Glutamatergic neuron (in vitro differentiated cells): Measurements from ENCODE around the gene C17orf50. TPM values are rescaled to one million over a fixed set of nuclear protein-coding genes. Genes with fewer than 3 reads are reported as not detected.

ENCODE experiments used
- DNase-seq: peaks from one replicate; pipeline ENCODE4 v3.0.0; 2022
- H3K27ac Mint-ChIP-seq: one replicate; pipeline ENCODE4 v1.8.0; 2020; ENCODE audit warnings: mild to moderate bottlenecking, mixed read lengths, inconsistent platforms; ENCODE audit not compliant: unreplicated experiment
- H3K27me3 Mint-ChIP-seq: one replicate; pipeline ENCODE4 v1.8.0; 2020; ENCODE audit warnings: mild to moderate bottlenecking, moderate library complexity, mixed read lengths, inconsistent platforms; ENCODE audit not compliant: unreplicated experiment
- H3K36me3 Mint-ChIP-seq: one replicate; pipeline ENCODE4 v1.8.0; 2020; ENCODE audit warnings: mild to moderate bottlenecking, mixed read lengths, inconsistent platforms; ENCODE audit not compliant: unreplicated experiment
- H3K4me1 Mint-ChIP-seq: one replicate; pipeline ENCODE4 v1.8.0; 2020; ENCODE audit warnings: mild to moderate bottlenecking, low read depth, mixed read lengths, inconsistent platforms; ENCODE audit not compliant: unreplicated experiment
- H3K4me3 Mint-ChIP-seq: one replicate; pipeline ENCODE4 v1.8.0; 2020; ENCODE audit warnings: mild to moderate bottlenecking, mixed read lengths, inconsistent platforms; ENCODE audit not compliant: unreplicated experiment
- H3K9me3 Mint-ChIP-seq: one replicate; pipeline ENCODE4 v1.8.0; 2020; ENCODE audit warnings: mild to moderate bottlenecking, moderate library complexity, mixed read lengths, inconsistent platforms; ENCODE audit not compliant: unreplicated experiment
- CTCF ChIP-seq: fragments of 200-600 bp; sonication (generic); IDR thresholded peaks from one replicate; pipeline ENCODE4 v1.5.0; 2021; ENCODE audit not compliant: partially characterized antibody, unreplicated experiment
- total RNA-seq: library from RNA; stranded (reverse); fragmentation: NEBNext Ultra II Directional; extraction: Animal tissue kit (Norgen Biotek cat#: 25700); gene quantifications from one replicate; pipeline ENCODE4 v1.2.1, GENCODE V29; 2021; ENCODE audit not compliant: unreplicated experiment

C17orf50 gene
- total RNA-seq, 1 donor from 2014 or later = not detected

GRCh38 chr17:35812456-35812855 lies 51.8 kb downstream of the C17orf50 start:
- H3K27me3 Mint-ChIP-seq = peaks cover 8% of the 10 kb centered on the region
- H3K36me3 Mint-ChIP-seq = no peaks in the 10 kb centered on the region
- H3K4me3 Mint-ChIP-seq = no peak overlapping the region
- H3K27ac Mint-ChIP-seq = no peak overlapping the region
- peaks cover 2% of the 10 kb centered on the region for H3K9me3 Mint-ChIP-seq
- no peak for TF ChIP-seq CTCF
- H3K4me1 Mint-ChIP-seq = peaks cover 11% of the 10 kb centered on the region
- no peak for DNase-seq

Other genes starting within 250 kb of the C17orf50 start
- gene SLFN12L, start 223.2 kb upstream of the C17orf50 start, total RNA-seq = not detected
- not detected for gene SLFN14, start 200.1 kb upstream of the C17orf50 start, total RNA-seq
- gene PEX12, start 182.3 kb upstream of the C17orf50 start, total RNA-seq = 3.1 TPM
- 316 TPM for gene AP2B1, start 173.6 kb upstream of the C17orf50 start, total RNA-seq
- 3.3 TPM for gene RASL10B, start 29.2 kb upstream of the C17orf50 start, total RNA-seq
- gene GAS2L2, start 7.6 kb upstream of the C17orf50 start, total RNA-seq = 0.27 TPM
- 0.49 TPM for gene MMP28, start 34.8 kb downstream of the C17orf50 start, total RNA-seq
- gene TAF15, start 48.6 kb downstream of the C17orf50 start, total RNA-seq = 180 TPM
- not detected for gene HEATR9, start 108.0 kb downstream of the C17orf50 start, total RNA-seq
- gene CCL5, start 119.5 kb downstream of the C17orf50 start, total RNA-seq = not detected
- gene RDM1, start 169.9 kb downstream of the C17orf50 start, total RNA-seq = not detected
- gene LYZL6, start 182.8 kb downstream of the C17orf50 start, total RNA-seq = not detected
- not detected for gene CCL16, start 220.6 kb downstream of the C17orf50 start, total RNA-seq
- gene CCL14, start 225.8 kb downstream of the C17orf50 start, total RNA-seq = not detected
- gene CCL15, start 240.7 kb downstream of the C17orf50 start, total RNA-seq = not detected